IPS-11a (cell line): ENCODE results near the gene CLSTN2.

Experiments used
- H3K4me3 ChIP-seq: one replicate; pipeline ENCODE4 v1.5.1; 2013; ENCODE audit warnings: low read depth, low read length, control low read depth

The CLSTN2 gene

GRCh38 chr3:140529558-140529957 lies 594.6 kb downstream of the CLSTN2 start:
- H3K4me3 ChIP-seq = no peak overlapping the region

GRCh38 chr3:140530131-140530530 lies 595.1 kb downstream of the CLSTN2 start:
- no peak overlapping the region for H3K4me3 ChIP-seq

- H3K4me3 ChIP-seq = no peak overlapping the region
Measured at GRCh38 chr3:140530603-140531002, 595.6 kb downstream of the CLSTN2 start.

- H3K4me3 ChIP-seq = no peak overlapping the region
Measured at GRCh38 chr3:140532793-140533330, 597.9 kb downstream of the CLSTN2 start.

GRCh38 chr3:140536926-140537726 lies 602.1 kb downstream of the CLSTN2 start:
- no peak overlapping the region for H3K4me3 ChIP-seq

GRCh38 chr3:140537727-140538082 lies 602.7 kb downstream of the CLSTN2 start:
- H3K4me3 ChIP-seq = no peak overlapping the region

- no peak overlapping the region for H3K4me3 ChIP-seq
Measured at GRCh38 chr3:140540262-140540661, 605.3 kb downstream of the CLSTN2 start.

- no peak overlapping the region for H3K4me3 ChIP-seq
Measured at GRCh38 chr3:140541975-140542653, 607.1 kb downstream of the CLSTN2 start.

- H3K4me3 ChIP-seq = no peak overlapping the region
Measured at GRCh38 chr3:140545197-140545596, 610.2 kb downstream of the CLSTN2 start.

GRCh38 chr3:140545756-140546155 lies 610.8 kb downstream of the CLSTN2 start:
- no peak overlapping the region for H3K4me3 ChIP-seq

GRCh38 chr3:140546649-140547048 lies 611.7 kb downstream of the CLSTN2 start:
- no peak overlapping the region for H3K4me3 ChIP-seq

- H3K4me3 ChIP-seq = no peak overlapping the region
Measured at GRCh38 chr3:140552403-140552802, 617.4 kb downstream of the CLSTN2 start.

GRCh38 chr3:140552898-140553297 lies 617.9 kb downstream of the CLSTN2 start:
- H3K4me3 ChIP-seq = no peak overlapping the region

GRCh38 chr3:140553591-140553990 lies 618.6 kb downstream of the CLSTN2 start:
- no peak overlapping the region for H3K4me3 ChIP-seq

- no peak overlapping the region for H3K4me3 ChIP-seq
Measured at GRCh38 chr3:140555666-140556065, 620.7 kb downstream of the CLSTN2 start.

- no peak overlapping the region for H3K4me3 ChIP-seq
Measured at GRCh38 chr3:140557476-140557875, 622.5 kb downstream of the CLSTN2 start.

GRCh38 chr3:140559546-140559945 lies 624.6 kb downstream of the CLSTN2 start:
- H3K4me3 ChIP-seq = no peak overlapping the region

GRCh38 chr3:140563206-140563760 lies 628.3 kb downstream of the CLSTN2 start:
- no peak overlapping the region for H3K4me3 ChIP-seq

- H3K4me3 ChIP-seq = no peak overlapping the region
Measured at GRCh38 chr3:140568131-140568530, 633.1 kb downstream of the CLSTN2 start.

GRCh38 chr3:140568842-140569520 lies 634.0 kb downstream of the CLSTN2 start:
- H3K4me3 ChIP-seq = no peak overlapping the region

GRCh38 chr3:140570602-140571001 lies 635.6 kb downstream of the CLSTN2 start:
- no peak overlapping the region for H3K4me3 ChIP-seq
